Neural progenitor cell (in vitro differentiated cells): ENCODE measurements around the gene CENPX.

Source experiments
- CTCF ChIP-seq: fragments of 200-600 bp; sonication (generic); IDR thresholded peaks from 2 replicates; pipeline ENCODE4 v1.5.1; 2017; ENCODE audit warnings: antibody characterized with exemption, mild to moderate bottlenecking
- EZH2 ChIP-seq: fragments of 200-600 bp; sonication (generic); IDR thresholded peaks from 2 replicates; pipeline ENCODE4 v1.6.1; 2017; ENCODE audit warnings: antibody characterized with exemption, mild to moderate bottlenecking, moderate library complexity
- EZH2phosphoT487 ChIP-seq: fragments of 200-600 bp; sonication (generic); IDR thresholded peaks from 2 replicates; pipeline ENCODE4 v1.6.1; 2017; ENCODE audit warnings: antibody characterized with exemption

GRCh38 chr17:82065638-82066303 is 43.1 kb upstream of the CENPX start, which contains the start of gene DUS1L:
- no peak for TF ChIP-seq CTCF
- TF ChIP-seq EZH2phosphoT487: no peak
- no peak for TF ChIP-seq EZH2
